ENCODE results near the gene ANTXR1.

GRCh38 chr2:69167469-69167822, 154.5 kb downstream of the ANTXR1 start:
- TF ChIP-seq POLR2AphosphoS5 (IDR thresholded peaks at IDR 0.05) (no peak), CTCF (IDR thresholded peaks at IDR 0.05) (no peak)

Data from gastroesophageal sphincter (tissue), 3 donors.